ENCODE results near the gene FGA. TPM values are rescaled to one million over a fixed set of nuclear protein-coding genes. Genes with fewer than 3 reads are reported as not detected.

The FGA gene
- not detected in 2 replicates for total RNA-seq

DNA sequence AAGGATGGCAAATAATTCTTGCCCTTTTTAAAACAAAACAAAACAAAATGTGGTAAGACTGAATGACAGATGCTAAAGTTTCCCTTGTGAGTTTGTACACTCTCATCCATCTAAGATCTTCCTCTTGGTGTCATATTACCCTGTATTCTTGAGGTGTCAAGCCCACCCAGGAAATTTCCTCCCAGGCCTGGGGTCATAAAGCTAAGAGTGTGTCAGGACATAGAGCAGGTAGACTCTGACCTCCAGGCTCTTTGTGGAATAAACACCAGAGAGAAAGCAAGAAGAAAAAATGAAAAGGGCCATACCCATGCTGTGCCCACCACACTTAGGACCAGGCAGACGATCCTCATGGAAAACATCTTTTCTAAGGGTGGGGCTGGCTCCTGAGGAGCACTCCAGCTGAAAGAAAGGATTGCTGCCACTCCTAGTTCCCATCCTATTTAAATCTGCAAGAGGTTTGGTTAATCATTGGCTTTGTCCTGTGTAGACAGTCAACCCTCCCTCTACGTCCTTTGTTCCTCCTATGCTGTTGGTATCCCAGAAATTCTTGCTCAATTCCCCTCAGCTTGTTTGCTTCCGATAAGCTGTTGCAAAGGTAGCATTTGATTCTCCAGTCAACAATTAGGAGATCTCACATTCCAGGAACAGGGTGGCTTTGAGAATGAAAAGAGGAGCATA is at the start of gene FGA:
FGA (minus strand) TSS at position 414 of the 678 bp plus-strand sequence; CDS start at position 359, 55 bp downstream.
- DNase-seq (no peak), ATAC-seq (ENCODE audit: low read depth) (no peak)
- intact Hi-C loops (cut with micrococcal nuclease) = no loop called here
- H3K27ac Mint-ChIP-seq = no peak within 1 kb of the TSS
- no peaks in the 10 kb centered on the region for H3K9me3 Mint-ChIP-seq
- ChIA-PET CTCF (no interaction called here), POLR2A (no interaction called here)
- TF ChIP-seq, protein P1, sequence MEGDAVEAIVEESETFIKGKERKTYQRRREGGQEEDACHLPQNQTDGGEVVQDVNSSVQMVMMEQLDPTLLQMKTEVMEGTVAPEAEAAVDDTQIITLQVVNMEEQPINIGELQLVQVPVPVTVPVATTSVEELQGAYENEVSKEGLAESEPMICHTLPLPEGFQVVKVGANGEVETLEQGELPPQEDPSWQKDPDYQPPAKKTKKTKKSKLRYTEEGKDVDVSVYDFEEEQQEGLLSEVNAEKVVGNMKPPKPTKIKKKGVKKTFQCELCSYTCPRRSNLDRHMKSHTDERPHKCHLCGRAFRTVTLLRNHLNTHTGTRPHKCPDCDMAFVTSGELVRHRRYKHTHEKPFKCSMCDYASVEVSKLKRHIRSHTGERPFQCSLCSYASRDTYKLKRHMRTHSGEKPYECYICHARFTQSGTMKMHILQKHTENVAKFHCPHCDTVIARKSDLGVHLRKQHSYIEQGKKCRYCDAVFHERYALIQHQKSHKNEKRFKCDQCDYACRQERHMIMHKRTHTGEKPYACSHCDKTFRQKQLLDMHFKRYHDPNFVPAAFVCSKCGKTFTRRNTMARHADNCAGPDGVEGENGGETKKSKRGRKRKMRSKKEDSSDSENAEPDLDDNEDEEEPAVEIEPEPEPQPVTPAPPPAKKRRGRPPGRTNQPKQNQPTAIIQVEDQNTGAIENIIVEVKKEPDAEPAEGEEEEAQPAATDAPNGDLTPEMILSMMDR (IDR thresholded peaks at IDR 0.05) = no peak
- no peaks in the 10 kb centered on the region for H3K36me3 Mint-ChIP-seq (ENCODE audit: low read depth)
- H3K27me3 Mint-ChIP-seq = peaks cover 5% of the 10 kb centered on the region
- no peaks in the 10 kb centered on the region for H3K4me1 Mint-ChIP-seq
- H3K4me3 Mint-ChIP-seq = no peak within 1 kb of the TSS

DNA sequence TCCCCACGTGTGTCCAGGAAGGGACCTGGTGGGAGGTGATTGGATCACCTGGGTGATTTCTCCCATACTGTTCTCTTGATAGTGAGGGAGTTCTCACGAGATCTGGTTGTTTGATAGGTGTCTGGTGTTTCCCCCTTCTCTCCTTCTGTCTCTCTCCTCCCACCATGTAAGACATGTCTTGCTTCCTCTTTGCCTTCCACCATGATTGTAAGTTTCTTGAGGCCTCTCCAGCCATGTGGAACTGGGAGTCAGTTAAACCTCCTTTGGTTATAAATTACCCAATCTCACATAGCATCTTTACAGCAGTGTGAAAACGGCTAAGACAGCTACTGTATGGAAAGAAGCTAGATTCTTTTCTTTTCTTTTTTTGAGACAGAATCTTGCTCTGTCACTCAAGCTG is 43.5 kb upstream of the FGA start:
- POLR2A ChIA-PET = no interaction called here
- H3K27ac Mint-ChIP-seq = no peak overlapping the region
- TF ChIP-seq, protein P1 (IDR thresholded peaks at IDR 0.05) = no peak
- peaks cover 25% of the 10 kb centered on the region for H3K27me3 Mint-ChIP-seq
- no peak overlapping the region for H3K4me3 Mint-ChIP-seq
- CTCF ChIA-PET = no interaction called here
- ATAC-seq (ENCODE audit: low read depth) = no peak
- intact Hi-C loops (cut with micrococcal nuclease) = no loop called here
- H3K9me3 Mint-ChIP-seq = no peaks in the 10 kb centered on the region
- no peaks in the 10 kb centered on the region for H3K36me3 Mint-ChIP-seq (ENCODE audit: low read depth)
- no peaks in the 10 kb centered on the region for H3K4me1 Mint-ChIP-seq
- DNase-seq = no peak

DNA sequence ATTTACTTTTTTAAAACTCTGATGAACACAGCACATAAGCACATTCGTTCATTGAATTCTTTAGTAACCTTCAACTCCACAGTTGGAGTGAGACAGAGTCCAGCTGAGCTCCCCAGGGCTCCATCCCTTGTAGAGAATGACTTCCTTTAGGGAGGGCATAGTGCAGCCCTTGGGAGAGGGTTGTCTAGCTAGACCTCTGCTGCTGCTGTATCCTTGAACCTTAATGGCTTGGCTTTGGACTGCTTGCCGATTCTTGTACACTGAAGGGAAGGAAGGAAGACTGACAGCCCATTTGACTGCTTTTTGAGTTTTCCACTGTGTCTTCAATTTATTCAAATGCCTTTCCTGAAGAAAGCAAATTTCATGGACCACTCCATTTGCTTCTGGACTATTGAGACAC is 41.3 kb upstream of the FGA start:
- ChIA-PET POLR2A (no interaction called here), CTCF (no interaction called here)
- Mint-ChIP-seq H3K27me3 (peaks cover 23% of the 10 kb centered on the region), H3K9me3 (no peaks in the 10 kb centered on the region), H3K36me3 (ENCODE audit: low read depth) (no peaks in the 10 kb centered on the region), H3K4me3 (no peak overlapping the region), H3K4me1 (no peaks in the 10 kb centered on the region), H3K27ac (no peak overlapping the region)
- no peak for ATAC-seq (ENCODE audit: low read depth)
- TF ChIP-seq, protein P1 (IDR thresholded peaks at IDR 0.05) = no peak
- no peak for DNase-seq
- intact Hi-C loops (cut with micrococcal nuclease) = no loop called here

DNA sequence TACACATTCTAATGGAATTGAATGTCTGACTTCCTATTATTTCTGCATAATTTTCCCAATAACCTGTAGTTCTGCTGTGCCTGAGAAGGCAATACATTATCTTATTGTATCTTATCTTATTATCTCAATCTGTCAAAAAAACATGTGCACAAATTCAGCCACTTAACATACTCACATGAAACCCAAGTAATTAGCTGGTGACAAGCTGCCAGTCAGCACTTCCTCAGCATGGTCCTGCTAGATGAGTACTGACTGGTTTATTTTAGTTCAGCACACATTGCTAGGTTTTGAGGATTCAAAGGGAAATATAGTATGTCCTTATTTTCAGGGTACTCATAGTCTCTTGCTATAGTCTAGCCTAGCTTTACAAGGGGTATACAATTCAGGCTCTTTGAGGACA is 39.8 kb upstream of the FGA start:
- no peak overlapping the region for H3K4me3 Mint-ChIP-seq
- ChIA-PET CTCF (no interaction called here), POLR2A (no interaction called here)
- no peaks in the 10 kb centered on the region for H3K36me3 Mint-ChIP-seq (ENCODE audit: low read depth)
- peaks cover 28% of the 10 kb centered on the region for H3K27me3 Mint-ChIP-seq
- H3K27ac Mint-ChIP-seq = no peak overlapping the region
- ATAC-seq (ENCODE audit: low read depth) (no peak), DNase-seq (no peak)
- intact Hi-C loops (cut with micrococcal nuclease) = no loop called here
- no peaks in the 10 kb centered on the region for H3K9me3 Mint-ChIP-seq
- H3K4me1 Mint-ChIP-seq = no peaks in the 10 kb centered on the region
- TF ChIP-seq, protein P1 (IDR thresholded peaks at IDR 0.05) = no peak

DNA sequence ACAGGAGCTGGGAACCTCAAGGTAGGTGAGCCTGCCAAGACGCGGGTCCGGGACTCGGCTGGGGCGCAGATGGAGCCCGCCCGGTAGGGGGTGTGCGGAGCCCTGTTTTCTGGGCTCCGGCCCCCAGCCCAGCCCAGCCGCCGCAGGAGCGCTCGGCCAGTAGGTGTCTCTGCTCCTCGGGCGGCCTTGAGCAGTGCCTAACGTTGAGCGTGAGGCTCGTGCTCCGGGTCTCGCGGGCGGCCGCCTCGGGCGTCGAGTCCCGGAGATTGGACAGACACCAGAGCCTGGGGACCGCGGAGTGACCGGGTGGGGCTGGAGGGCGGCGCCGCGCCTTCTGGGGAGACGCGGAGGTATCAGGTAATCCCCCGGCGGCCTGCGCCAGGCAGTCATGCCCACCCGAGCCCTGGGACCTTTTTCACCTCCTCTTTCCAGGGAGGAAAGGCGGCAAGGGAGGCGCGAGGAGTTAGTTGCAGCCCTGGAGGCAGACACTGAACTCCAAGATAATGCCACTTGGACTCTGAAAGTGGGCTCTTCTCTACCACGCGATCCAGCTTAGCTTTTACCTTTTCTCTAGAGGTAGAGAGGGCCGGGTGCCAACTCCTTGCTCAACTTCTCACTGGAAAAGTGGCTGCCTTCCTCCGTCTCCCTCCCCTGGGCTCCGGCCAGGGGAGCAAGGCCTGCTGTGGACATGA is 36.4 kb upstream of the FGA start:
- ChIA-PET CTCF (interaction anchor here (1.2 to 9.6 kb wide), 3 partner anchors 8 to 76 kb away, joined by 5 to 124 read pairs (median 9); partner anchors contain the start of gene PLRG1), POLR2A (no interaction called here)
- TF ChIP-seq, protein P1 (IDR thresholded peaks at IDR 0.05) = no peak
- Mint-ChIP-seq H3K27ac (no peak overlapping the region), H3K27me3 (peaks cover 23% of the 10 kb centered on the region), H3K36me3 (ENCODE audit: low read depth) (no peaks in the 10 kb centered on the region), H3K4me3 (peak overlapping the region; percentile 26), H3K4me1 (no peaks in the 10 kb centered on the region), H3K9me3 (no peaks in the 10 kb centered on the region)
- ATAC-seq (ENCODE audit: low read depth) (peak; percentile 98), DNase-seq (peak; percentile 46)
- intact Hi-C loops (cut with micrococcal nuclease) = no loop called here

Measured in activated B cell treated with CpG ODN at 0.5 μM for 24 hours (primary cell).